ENCODE data around the gene CAPRIN1.

Gene CAPRIN1

GRCh38 chr11:34028425-34028824 lies 23.1 kb upstream of the CAPRIN1 start:
- no peak for DNase-seq
- Histone ChIP-seq H3K27me3 (replicated peaks; ENCODE audit: control insufficient read depth, insufficient read depth, low read length, poor library complexity, severe bottlenecking) (no peaks in the 10 kb centered on the region), H3K4me1 (ENCODE audit: control insufficient read depth, insufficient read depth, low read length, poor library complexity, severe bottlenecking) (no peaks in the 10 kb centered on the region), H3K36me3 (ENCODE audit: control insufficient read depth, insufficient read depth, low read length) (no peaks in the 10 kb centered on the region), H3K9me3 (ENCODE audit: control insufficient read depth, low read length) (no peaks in the 10 kb centered on the region), H3K27ac (ENCODE audit: insufficient read depth, low read length, poor library complexity, severe bottlenecking) (no peak overlapping the region), H3K4me3 (ENCODE audit: insufficient read depth, low read depth, low read length, poor library complexity, severe bottlenecking) (no peak overlapping the region)

DNA sequence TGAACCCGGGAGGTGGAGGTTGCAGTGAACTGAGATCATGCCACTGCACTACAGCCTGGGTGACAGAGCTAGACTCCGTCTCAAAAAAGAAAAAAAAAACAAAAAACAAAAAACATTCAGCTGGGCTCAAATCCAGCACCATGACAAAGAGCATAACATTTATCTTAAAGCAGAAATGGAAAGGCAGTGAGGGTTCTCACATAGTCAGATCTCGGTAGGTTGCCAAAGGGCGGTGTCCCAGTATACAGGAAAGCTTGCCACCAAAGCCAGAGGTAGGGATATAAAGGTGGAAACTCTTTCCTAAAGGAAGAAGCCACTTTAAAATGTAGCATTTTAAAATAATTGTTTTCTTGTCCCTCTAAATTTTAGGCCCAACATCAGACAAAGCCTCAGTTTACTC lies 22.4 kb upstream of the CAPRIN1 start:
- H3K4me1 ChIP-seq (ENCODE audit: control insufficient read depth, insufficient read depth, low read length, poor library complexity, severe bottlenecking) = no peaks in the 10 kb centered on the region
- no peak overlapping the region for H3K27ac ChIP-seq (ENCODE audit: insufficient read depth, low read length, poor library complexity, severe bottlenecking)
- DNase-seq = no peak
- no peaks in the 10 kb centered on the region for H3K9me3 ChIP-seq (ENCODE audit: control insufficient read depth, low read length)
- no peak overlapping the region for H3K4me3 ChIP-seq (ENCODE audit: insufficient read depth, low read depth, low read length, poor library complexity, severe bottlenecking)
- no peaks in the 10 kb centered on the region for H3K36me3 ChIP-seq (ENCODE audit: control insufficient read depth, insufficient read depth, low read length)
- no peaks in the 10 kb centered on the region for H3K27me3 ChIP-seq (replicated peaks; ENCODE audit: control insufficient read depth, insufficient read depth, low read length, poor library complexity, severe bottlenecking)

DNA sequence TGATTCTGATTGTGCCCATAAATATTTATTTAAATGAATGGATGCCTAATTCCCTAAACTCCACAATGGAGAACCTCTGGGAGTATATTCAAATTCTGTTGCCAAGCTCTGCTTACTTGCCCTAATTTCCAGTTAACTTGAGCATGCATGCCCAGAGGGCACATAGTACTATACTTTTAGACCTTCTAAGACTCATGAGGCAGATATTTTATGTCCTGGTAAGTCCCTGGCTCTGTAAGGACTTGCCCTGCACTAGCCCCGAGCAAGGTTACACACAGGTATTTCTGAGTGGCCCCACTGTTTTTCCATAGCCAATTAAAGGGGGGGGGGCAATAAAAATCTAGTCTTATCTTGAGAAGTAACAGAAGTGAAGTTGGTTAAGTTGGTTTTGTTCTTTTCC lies 21.1 kb upstream of the CAPRIN1 start:
- no peaks in the 10 kb centered on the region for H3K27me3 ChIP-seq (replicated peaks; ENCODE audit: control insufficient read depth, insufficient read depth, low read length, poor library complexity, severe bottlenecking)
- no peak for DNase-seq
- no peaks in the 10 kb centered on the region for H3K4me1 ChIP-seq (ENCODE audit: control insufficient read depth, insufficient read depth, low read length, poor library complexity, severe bottlenecking)
- no peaks in the 10 kb centered on the region for H3K9me3 ChIP-seq (ENCODE audit: control insufficient read depth, low read length)
- H3K4me3 ChIP-seq (ENCODE audit: insufficient read depth, low read depth, low read length, poor library complexity, severe bottlenecking) = no peak overlapping the region
- H3K27ac ChIP-seq (ENCODE audit: insufficient read depth, low read length, poor library complexity, severe bottlenecking) = no peak overlapping the region
- no peaks in the 10 kb centered on the region for H3K36me3 ChIP-seq (ENCODE audit: control insufficient read depth, insufficient read depth, low read length)

DNA sequence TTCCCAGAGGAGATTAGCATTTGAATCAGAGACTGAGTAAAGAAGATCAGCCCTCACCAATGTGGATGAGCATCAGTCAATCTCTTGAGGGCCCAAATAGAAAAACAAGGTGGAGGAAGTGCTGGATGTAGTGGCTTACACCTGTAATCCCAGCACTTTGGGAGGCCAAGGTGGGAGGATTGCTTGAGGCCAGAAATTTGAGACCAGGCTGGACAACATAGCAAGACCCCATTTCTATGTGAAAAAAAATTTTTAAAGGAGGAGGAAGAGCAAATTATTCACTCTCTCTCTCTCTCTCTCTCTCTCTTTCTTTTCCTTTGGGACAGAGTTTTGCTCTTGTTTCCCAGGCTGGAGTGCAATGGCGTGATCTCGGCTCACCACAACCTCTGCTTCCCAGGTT lies 18.1 kb upstream of the CAPRIN1 start:
- no peak overlapping the region for H3K27ac ChIP-seq (ENCODE audit: insufficient read depth, low read length, poor library complexity, severe bottlenecking)
- DNase-seq = no peak
- no peaks in the 10 kb centered on the region for H3K9me3 ChIP-seq (ENCODE audit: control insufficient read depth, low read length)
- H3K27me3 ChIP-seq (replicated peaks; ENCODE audit: control insufficient read depth, insufficient read depth, low read length, poor library complexity, severe bottlenecking) = no peaks in the 10 kb centered on the region
- no peak overlapping the region for H3K4me3 ChIP-seq (ENCODE audit: insufficient read depth, low read depth, low read length, poor library complexity, severe bottlenecking)
- H3K4me1 ChIP-seq (ENCODE audit: control insufficient read depth, insufficient read depth, low read length, poor library complexity, severe bottlenecking) = no peaks in the 10 kb centered on the region
- H3K36me3 ChIP-seq (ENCODE audit: control insufficient read depth, insufficient read depth, low read length) = no peaks in the 10 kb centered on the region

- Histone ChIP-seq H3K27ac (ENCODE audit: insufficient read depth, low read length, poor library complexity, severe bottlenecking) (no peak overlapping the region), H3K27me3 (replicated peaks; ENCODE audit: control insufficient read depth, insufficient read depth, low read length, poor library complexity, severe bottlenecking) (no peaks in the 10 kb centered on the region), H3K9me3 (ENCODE audit: control insufficient read depth, low read length) (no peaks in the 10 kb centered on the region), H3K4me3 (ENCODE audit: insufficient read depth, low read depth, low read length, poor library complexity, severe bottlenecking) (no peak overlapping the region), H3K4me1 (ENCODE audit: control insufficient read depth, insufficient read depth, low read length, poor library complexity, severe bottlenecking) (no peaks in the 10 kb centered on the region), H3K36me3 (ENCODE audit: control insufficient read depth, insufficient read depth, low read length) (no peaks in the 10 kb centered on the region)
- DNase-seq = no peak
Observed at GRCh38 chr11:34034053-34034452, 17.5 kb upstream of the CAPRIN1 start.

- DNase-seq = no peak
Observed at GRCh38 chr11:34036456-34036855, 15.1 kb upstream of the CAPRIN1 start.

GRCh38 chr11:34037016-34037415 lies 14.5 kb upstream of the CAPRIN1 start:
- no peak for DNase-seq
- Histone ChIP-seq H3K27ac (ENCODE audit: insufficient read depth, low read length, poor library complexity, severe bottlenecking) (no peak overlapping the region), H3K4me3 (ENCODE audit: insufficient read depth, low read depth, low read length, poor library complexity, severe bottlenecking) (no peak overlapping the region), H3K4me1 (ENCODE audit: control insufficient read depth, insufficient read depth, low read length, poor library complexity, severe bottlenecking) (no peaks in the 10 kb centered on the region), H3K27me3 (replicated peaks; ENCODE audit: control insufficient read depth, insufficient read depth, low read length, poor library complexity, severe bottlenecking) (no peaks in the 10 kb centered on the region), H3K36me3 (ENCODE audit: control insufficient read depth, insufficient read depth, low read length) (no peaks in the 10 kb centered on the region), H3K9me3 (ENCODE audit: control insufficient read depth, low read length) (no peaks in the 10 kb centered on the region)

More at GRCh38 chr11:34036456-34036855, 15.1 kb upstream of the CAPRIN1 start:
- Histone ChIP-seq H3K27ac (ENCODE audit: insufficient read depth, low read length, poor library complexity, severe bottlenecking) (no peak overlapping the region), H3K27me3 (replicated peaks; ENCODE audit: control insufficient read depth, insufficient read depth, low read length, poor library complexity, severe bottlenecking) (no peaks in the 10 kb centered on the region), H3K4me1 (ENCODE audit: control insufficient read depth, insufficient read depth, low read length, poor library complexity, severe bottlenecking) (no peaks in the 10 kb centered on the region), H3K4me3 (ENCODE audit: insufficient read depth, low read depth, low read length, poor library complexity, severe bottlenecking) (no peak overlapping the region), H3K9me3 (ENCODE audit: control insufficient read depth, low read length) (no peaks in the 10 kb centered on the region), H3K36me3 (ENCODE audit: control insufficient read depth, insufficient read depth, low read length) (no peaks in the 10 kb centered on the region)

DNA sequence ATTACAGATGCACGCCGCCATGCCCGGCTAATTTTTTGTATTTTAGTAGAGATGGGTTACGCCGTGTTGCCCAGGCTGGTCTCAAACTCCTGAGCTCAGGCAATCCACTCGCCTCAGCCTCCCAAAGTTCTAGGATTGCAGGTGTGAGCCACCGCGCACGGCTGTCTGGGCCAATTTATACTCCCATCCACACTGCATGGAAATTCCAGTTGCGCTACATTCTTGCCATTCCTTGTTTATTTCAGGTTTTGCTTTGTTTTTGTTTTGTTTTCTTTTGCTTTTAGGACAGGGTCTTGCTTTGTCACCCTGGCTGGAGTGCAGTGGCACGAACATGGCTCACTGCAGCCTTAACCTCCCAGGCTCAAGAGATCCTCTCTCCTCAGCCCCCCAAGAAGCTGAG lies 11.0 kb upstream of the CAPRIN1 start:
- H3K9me3 ChIP-seq (ENCODE audit: control insufficient read depth, low read length) = no peaks in the 10 kb centered on the region
- no peaks in the 10 kb centered on the region for H3K36me3 ChIP-seq (ENCODE audit: control insufficient read depth, insufficient read depth, low read length)

GRCh38 chr11:34044664-34045485 lies 6.7 kb upstream of the CAPRIN1 start:
- Histone ChIP-seq H3K9me3 (ENCODE audit: control insufficient read depth, low read length) (no peaks in the 10 kb centered on the region), H3K36me3 (ENCODE audit: control insufficient read depth, insufficient read depth, low read length) (no peaks in the 10 kb centered on the region), H3K4me3 (ENCODE audit: insufficient read depth, low read depth, low read length, poor library complexity, severe bottlenecking) (no peak overlapping the region), H3K4me1 (ENCODE audit: control insufficient read depth, insufficient read depth, low read length, poor library complexity, severe bottlenecking) (no peaks in the 10 kb centered on the region), H3K27ac (ENCODE audit: insufficient read depth, low read length, poor library complexity, severe bottlenecking) (no peak overlapping the region), H3K27me3 (replicated peaks; ENCODE audit: control insufficient read depth, insufficient read depth, low read length, poor library complexity, severe bottlenecking) (no peaks in the 10 kb centered on the region)
- no peak for DNase-seq

More for the DNA sequence above, 11.0 kb upstream of the CAPRIN1 start:
- no peaks in the 10 kb centered on the region for H3K27me3 ChIP-seq (replicated peaks; ENCODE audit: control insufficient read depth, insufficient read depth, low read length, poor library complexity, severe bottlenecking)
- no peak overlapping the region for H3K27ac ChIP-seq (ENCODE audit: insufficient read depth, low read length, poor library complexity, severe bottlenecking)
- H3K4me1 ChIP-seq (ENCODE audit: control insufficient read depth, insufficient read depth, low read length, poor library complexity, severe bottlenecking) = no peaks in the 10 kb centered on the region
- H3K4me3 ChIP-seq (ENCODE audit: insufficient read depth, low read depth, low read length, poor library complexity, severe bottlenecking) = no peak overlapping the region
- DNase-seq = no peak

GRCh38 chr11:34049028-34049427 lies 2.5 kb upstream of the CAPRIN1 start:
- no peak overlapping the region for H3K27ac ChIP-seq (ENCODE audit: insufficient read depth, low read length, poor library complexity, severe bottlenecking)
- no peaks in the 10 kb centered on the region for H3K9me3 ChIP-seq (ENCODE audit: control insufficient read depth, low read length)
- no peak overlapping the region for H3K4me3 ChIP-seq (ENCODE audit: insufficient read depth, low read depth, low read length, poor library complexity, severe bottlenecking)
- no peaks in the 10 kb centered on the region for H3K27me3 ChIP-seq (replicated peaks; ENCODE audit: control insufficient read depth, insufficient read depth, low read length, poor library complexity, severe bottlenecking)
- H3K4me1 ChIP-seq (ENCODE audit: control insufficient read depth, insufficient read depth, low read length, poor library complexity, severe bottlenecking) = peaks cover under 1% of the 10 kb centered on the region
- H3K36me3 ChIP-seq (ENCODE audit: control insufficient read depth, insufficient read depth, low read length) = no peaks in the 10 kb centered on the region
- no peak for DNase-seq
